HG03103 (cell line): ENCODE measurements around the gene IGFL2.
"Not testable (repeated sequence)": the region's sequence is repeated elsewhere in the genome, so short reads cannot be mapped to it uniquely, and the experiment has no call there.

Experiments
- ATAC-seq: cut with Tn5 transposase; IDR thresholded peaks from one replicate; pipeline ENCODE4 v1.9.1; 2021; ENCODE audit warnings: low read depth; ENCODE audit not compliant: unreplicated experiment

Gene IGFL2

DNA sequence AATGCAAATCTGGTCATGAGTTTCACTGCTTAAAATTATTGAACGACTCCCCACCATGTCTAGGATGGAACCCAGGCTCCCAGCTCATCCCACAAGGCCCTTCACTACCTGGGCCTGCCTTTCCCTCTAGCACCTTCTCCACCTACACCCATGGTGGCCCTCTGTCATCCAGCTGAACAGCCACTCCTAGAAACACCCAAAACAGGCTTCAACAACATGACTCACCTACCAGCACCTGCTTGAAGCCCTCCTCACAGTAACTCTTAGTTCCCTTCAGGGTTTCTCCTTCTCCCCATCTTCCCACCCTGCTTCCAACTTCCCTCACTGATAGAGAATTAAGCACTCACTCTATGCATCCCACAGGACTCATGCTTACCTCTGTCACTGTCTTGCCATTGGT, 6.6 kb upstream of the IGFL2 start:
- ATAC-seq, result no peak

DNA sequence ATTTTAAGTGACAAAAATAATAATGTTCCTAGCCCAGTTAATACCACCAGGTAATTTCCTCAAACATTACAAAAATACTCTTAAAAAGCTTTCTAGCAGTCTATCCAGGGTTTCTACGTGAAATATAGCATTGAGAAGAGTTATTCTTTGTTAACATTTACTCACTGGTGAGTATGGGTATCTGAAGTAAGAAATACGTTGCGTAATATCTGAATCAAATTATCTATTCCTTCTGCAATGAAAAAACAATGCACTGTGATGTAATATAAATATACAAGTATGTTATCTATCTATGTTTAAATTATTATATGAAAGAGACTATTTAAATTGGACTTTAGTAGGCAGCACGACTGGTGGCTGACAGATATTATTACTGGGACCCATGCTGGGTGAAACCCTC, 5.7 kb upstream of the IGFL2 start:
- no peak for ATAC-seq

DNA sequence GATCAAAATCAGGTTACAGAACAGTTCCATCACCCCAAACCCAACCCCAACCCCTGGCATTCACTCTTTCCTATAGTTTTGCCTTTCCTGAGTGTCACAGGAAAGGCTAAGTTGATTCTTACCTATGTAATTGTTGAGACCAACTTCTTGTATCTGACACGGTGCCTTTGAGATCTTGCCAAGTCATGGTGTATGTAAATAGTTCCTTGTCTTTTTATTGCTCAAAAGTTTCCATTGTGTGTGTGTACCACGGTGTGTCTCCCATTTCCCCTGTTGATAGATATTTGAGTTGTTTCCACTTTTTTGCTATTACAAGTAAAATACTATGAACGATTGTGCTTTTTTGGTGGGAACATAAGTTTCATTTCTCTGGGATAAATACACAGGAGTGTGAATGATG, 3.3 kb upstream of the IGFL2 start:
- ATAC-seq, result no peak

DNA sequence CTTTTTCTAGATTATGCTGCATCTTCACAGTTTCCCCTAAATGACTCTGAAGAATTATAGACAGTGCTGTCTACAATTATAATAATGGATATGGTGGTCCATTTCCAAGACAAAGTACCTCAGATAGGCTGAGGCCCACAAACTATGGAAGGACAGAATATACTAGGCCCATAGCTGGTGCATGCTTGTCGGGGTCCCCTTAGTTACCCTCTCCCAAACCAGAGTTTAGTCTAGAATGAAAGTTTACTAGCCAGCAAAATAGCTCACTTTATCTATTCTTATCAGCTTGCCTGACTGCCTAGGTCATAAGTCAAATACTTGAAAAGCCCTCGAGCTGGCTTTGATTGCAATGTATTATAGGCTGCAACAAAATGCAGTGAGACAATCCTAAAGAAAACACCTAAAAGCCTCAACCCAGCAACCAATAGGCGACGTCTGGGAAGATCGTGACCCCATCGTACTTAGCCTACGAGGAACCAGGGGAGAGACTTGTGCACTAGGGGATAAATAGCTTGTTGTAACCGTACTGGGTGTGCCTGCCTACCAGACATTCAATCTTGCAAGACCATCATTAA, 785 bp upstream of the IGFL2 start:
- no peak for ATAC-seq

DNA sequence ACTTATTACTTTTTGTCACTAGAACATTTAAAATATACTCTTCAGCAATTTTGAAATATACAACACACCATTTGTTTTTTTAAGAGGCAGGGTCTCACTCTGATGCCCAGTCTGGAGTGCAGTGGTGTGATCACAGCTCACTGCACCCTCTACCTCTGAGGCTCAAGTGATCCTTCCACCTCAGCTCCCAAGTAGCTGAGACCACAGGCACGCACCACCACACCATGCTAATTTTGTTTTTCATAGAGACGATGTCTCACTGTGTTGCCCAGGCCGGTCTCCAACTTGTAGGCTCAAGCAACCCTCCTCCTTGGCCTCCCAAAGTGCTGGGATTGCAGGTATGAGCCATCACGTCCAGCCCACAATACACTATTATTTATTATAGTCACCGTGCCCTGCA, 2.6 kb downstream of the IGFL2 start:
- ATAC-seq, result no peak

DNA sequence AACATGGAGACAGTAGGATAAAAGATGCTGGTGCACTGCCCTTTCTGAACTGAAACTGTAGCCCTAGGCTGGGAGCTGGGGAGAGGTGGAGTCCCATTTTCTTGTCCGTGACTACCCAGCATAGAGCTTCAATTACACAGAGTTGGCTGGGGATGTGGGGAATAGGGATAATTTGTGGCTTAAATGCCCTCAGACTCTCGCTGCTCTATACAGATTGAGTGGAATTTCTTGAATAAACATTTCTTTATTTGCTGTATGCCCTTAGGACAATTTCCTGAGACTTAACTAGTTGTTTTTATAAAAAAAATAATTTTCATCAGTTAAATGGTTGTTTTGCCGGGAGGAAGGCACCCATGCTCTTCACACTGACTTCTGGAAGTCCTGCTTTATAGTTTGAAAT, 7.2 kb downstream of the IGFL2 start:
- no peak for ATAC-seq

DNA sequence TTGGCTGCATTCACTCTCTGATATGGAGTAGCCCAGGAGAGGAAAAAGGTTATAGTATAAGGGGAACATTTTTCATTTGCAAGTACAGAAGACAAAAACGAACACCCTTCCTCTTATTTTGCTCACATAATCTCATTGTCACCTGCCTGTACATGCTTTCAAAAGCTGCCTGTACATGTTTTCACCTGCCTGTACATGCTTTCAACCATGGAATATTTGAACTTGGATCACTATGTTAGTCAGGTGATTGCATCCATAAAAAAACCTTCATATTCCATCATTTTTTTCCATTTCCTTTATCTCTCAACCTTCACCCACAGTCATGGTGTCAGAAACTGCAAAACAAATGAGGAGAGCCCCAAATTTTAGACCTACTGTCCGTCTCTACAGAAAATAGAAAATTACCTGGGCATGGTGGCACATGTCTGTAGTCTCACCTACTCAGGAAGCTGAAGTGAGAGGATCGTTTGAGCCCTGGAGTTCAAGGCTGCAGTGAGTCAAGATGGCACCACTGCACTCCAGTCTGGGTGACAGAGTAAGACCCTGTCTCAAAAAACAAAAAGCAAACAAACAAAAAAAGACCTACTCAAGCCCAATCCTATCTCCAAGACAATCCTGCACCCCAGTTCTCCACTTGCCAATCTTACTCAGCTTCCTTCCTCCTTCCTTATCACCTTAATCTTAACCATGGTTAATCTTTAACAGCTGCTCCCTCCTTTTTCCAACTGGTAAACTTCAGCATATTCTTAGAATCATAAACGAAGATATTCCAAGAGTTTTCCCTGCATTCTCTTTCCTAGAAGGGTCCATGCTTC, 11.6 kb downstream of the IGFL2 start:
- no peak for ATAC-seq

DNA sequence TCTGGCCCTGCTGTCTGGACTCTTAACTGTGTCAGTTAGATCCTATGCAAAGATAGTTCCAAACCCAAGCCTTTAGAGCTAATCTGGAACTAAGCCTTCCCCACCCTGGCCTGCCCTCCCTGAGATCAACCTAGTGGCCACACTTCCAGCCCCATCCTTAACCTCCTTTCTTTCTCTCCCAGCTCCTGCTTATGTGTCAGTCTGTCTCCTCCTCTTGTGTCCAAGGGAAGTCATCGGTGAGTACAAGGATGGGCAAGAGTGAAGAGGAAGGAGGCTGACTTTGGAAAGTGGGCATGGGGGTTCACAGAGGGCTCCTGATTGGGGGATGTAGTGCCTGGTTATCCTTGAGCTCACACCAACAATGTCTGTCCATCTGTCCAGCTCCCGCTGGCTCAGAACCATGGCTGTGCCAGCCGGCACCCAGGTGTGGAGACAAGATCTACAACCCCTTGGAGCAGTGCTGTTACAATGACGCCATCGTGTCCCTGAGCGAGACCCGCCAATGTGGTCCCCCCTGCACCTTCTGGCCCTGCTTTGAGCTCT, 12.3 kb downstream of the IGFL2 start:
- no peak for ATAC-seq

DNA sequence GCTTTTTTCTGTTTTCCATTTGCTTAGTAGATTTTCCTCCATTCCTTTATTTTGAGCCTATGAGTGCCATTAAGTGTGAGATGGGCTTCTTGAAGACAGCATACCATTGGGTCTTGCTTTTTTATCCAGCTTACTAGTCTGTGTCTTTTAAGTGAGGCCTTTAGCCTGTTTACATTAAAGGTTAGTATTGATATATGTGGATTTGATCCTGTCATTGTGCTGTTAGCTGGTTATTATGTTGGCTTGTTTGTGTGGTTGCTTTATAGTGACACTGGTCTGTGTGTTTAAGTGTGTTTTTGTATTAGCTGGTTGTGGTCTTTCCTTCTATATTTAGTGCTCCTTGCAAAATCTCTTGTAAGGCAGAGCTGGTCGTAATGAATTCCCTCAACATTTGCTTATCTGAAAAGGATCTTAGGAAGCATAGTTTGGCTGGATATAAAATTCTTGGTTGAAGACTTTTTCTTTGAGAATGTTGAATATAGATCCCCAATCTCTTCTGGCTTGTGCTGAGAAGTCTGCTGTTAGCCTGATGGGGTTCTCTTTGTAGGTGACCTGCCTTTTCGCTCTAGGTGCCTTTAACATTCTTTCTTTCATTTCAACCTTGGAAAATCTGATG, 13.7 kb downstream of the IGFL2 start:
- not testable (repeated sequence) for ATAC-seq

DNA sequence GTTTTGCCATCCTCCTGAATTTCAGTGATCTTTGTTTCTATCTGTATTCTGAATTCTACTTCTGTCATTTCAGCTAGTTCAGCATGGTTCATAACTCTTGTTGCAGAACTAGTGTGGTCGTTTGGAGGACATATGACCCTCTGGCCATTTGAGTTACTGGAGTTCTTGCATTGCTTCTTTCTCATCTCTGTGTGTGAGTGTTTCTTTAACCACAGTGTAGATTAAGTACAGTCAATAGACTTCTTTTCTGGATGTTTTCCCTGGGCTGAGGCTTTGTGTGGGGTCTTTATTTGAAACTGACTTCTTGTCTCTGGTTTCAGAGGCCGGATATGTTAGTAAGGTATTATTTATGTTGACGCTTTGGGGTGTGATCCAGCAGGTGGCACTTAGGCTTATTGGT, 14.7 kb downstream of the IGFL2 start:
- no peak for ATAC-seq

DNA sequence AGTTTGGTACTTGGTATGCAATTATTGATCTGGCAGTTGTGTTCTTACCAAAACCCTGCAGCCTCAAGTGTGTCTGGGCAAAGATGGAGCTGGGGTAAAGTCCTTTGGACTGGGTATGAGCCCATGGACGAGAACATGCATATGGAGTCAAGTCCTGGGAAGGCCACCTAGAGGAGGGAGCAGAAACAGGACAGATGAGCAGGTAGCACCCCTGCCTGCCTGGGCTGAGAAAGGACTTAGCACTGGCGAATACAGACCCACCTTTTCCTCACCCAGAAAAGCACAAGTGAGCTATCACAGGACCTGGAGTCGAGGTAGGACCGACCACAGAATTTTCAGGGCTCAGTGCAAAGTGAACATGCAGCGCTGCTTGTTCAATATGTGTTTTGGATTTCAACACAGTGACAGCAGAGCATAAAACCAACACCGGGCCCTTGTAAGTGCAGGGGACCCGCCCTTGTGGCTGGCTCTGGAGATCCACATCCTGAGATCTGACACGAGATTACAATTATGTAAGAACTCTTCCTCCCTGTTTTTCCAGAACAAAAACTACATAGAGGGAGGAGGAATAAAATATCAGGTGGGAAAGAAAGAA, 25.9 kb downstream of the IGFL2 start:
- ATAC-seq, result no peak

DNA sequence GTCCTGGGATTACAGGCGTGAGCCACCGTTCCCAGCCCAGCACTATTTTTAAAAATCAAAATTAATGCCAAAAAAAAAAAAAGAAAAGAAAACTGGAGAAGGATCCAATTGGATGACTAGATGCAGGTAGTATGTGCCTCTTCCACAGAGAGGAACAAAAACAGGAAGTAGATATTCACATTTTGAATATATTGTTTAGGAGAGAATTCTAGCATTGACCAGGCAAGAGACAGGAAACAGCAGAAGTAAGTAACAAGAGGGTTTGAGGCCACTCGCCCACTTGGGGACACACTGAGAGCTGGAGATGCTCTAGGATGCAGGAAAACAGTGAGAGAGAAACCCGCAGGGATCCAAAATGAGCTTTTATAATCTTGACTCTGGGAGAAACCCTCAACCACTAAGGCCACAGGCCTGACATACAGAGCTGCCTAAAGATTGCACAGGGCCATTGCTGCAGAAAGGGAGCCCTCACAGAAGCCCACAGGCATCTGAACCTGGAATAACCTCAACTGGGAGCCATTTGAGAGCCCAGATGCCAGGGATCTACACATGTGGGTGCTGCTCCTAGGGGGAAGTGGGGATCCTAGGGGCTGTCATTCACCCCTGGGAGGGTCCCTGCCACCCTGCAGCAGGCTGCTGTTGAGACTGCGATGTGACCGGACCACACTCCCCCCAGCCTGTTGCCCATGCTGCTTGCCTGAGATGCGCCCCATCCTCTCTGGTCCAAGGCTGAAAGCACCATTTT, 28.2 kb downstream of the IGFL2 start:
- no peak for ATAC-seq

DNA sequence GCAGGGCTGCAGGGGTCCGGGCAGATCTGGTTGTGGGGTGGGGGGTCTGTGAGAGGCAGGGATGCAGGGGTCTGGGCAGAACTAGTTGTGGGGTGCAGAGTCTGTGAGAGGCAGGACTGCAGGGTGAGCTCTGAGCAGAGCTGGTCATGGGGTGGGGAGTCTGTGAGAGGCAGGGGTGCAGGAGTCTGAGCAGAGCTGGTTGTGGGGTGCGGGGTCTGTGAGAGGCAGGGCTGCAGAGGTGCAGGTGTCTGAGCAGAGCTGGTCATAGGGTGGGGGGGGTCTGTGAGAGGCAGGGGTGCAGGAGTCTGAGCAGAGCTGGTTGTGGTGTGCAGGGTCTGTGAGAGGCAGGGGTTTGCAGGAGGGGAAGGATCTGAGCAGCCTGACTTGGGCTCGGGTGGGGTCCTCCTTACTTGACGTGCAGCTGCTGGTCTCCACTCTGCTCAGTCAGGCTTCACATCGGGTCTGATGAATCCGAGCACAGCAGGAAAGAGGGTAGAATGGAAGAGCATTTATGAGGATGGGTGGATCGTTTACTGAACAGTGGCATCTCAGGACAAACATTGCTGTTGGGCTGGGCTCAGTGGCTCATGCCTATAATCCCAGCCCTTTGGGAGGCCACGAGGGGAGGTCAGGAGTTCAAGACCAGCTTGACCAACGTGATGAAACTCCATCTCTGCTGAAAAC, 31.2 kb downstream of the IGFL2 start:
- ATAC-seq, result no peak

DNA sequence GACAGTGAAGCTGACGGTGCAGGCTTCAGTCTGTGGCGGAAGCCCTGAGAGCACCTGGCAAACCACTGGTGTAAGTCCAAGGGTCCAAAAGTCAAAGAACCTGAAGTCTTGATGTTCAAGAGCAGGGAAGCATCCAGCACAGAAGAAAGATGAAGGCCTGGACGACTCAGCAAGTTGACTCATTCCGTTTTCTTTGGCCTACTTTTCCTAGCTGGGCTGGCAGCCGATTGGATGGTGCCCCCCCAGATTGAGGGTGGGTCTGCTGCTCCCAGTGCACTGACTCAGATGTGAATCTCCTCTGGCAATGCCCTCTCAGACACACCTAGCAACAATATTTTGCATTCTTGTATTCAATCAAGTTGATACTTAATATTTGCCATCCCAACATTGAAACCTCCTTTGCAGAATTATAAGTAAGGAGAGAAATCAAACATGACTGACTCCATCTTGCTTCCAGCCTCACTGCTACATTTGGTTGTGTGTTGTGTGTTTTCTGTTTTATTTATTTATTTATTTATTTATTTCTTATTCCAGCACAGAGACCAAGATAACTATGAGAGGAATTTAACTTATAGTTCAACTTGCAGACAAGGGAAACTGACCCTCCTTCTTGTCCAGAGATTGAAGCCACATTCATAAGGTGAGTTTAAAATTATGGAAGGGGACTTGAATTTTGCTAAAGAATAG, 32.8 kb downstream of the IGFL2 start:
- ATAC-seq, result no peak

DNA sequence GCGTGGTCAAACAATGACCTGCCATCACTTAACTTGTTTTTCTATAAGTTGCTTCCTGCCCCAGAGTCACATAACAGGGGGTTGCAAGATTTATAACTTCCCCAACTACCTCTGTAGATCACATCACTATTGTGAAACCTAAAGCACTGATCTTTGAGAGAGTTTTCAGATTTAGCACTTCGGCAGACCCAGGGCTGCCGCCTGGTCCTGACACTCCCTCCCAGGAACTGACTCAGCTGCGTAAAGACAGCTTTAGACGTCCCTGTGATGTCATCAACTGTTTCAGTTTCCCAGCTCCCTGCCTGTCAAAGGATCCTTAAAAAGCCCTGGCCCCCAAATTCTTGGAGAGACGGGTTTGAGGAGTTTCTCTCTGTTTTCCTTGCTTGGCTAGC, 33.3 kb downstream of the IGFL2 start:
- no peak for ATAC-seq

DNA sequence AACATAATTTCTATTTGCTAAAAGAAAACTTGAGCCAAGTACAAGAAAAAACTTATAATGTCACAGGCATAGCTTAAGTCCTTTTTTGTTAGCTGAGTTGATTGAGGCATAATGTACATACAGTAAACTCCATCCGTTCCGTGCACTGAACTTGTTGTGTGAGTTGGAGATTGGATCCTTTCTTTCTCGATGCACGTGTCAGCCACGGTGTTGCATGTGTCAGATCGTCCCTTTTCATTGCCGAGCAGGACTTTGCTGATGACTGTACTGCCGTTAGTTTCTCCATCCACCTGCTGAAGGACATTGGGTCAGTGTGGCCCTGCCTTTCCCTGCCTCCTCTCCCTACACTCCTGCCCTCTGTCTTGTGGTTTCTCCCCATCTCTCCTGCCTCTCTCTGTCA, 34.4 kb downstream of the IGFL2 start:
- ATAC-seq, result no peak

DNA sequence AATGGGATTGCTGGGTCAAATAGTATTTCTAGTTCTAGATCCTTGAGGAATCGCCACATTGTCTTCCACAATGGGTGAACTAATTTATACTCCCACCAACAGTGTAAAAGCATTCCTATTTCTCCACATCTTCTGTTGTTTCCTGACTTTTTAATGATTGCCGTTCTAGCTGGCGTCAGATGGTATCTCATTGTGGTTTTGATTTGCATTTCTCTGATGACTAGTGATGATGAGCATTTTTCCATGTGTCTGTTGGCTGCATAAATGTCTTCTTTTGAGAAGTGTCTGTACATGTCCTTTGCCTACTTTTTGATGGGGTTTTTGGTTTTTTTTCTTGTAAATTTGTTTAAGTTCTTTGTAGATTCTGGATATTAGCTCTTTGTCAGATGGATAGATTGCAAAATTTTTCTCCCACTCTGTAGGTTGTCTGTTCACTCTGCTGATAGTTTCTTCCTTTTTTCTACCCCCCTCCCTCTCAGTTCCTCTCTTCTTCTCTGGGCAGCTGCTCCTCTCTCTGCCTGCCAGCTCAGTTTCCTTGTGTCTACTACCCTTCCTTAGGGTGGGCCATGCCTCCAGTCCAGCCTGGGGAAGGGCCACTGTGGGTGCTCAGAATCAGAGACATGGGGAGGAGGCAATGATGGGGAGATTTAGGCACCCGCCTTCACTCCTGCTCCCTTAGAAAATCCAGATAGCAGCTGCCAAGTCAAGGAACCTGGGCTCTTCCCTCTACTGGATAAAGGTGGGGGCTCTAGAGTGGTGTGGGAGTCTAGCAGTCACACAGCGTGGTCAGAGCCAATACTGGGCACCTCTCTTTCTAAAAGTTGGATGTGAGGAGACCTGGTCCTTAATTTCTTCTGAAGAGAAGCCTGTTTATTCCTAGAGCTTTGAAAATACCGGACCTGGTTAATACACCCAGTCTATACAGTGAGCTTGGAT, 37.0 kb downstream of the IGFL2 start:
- ATAC-seq, result not testable (repeated sequence)

DNA sequence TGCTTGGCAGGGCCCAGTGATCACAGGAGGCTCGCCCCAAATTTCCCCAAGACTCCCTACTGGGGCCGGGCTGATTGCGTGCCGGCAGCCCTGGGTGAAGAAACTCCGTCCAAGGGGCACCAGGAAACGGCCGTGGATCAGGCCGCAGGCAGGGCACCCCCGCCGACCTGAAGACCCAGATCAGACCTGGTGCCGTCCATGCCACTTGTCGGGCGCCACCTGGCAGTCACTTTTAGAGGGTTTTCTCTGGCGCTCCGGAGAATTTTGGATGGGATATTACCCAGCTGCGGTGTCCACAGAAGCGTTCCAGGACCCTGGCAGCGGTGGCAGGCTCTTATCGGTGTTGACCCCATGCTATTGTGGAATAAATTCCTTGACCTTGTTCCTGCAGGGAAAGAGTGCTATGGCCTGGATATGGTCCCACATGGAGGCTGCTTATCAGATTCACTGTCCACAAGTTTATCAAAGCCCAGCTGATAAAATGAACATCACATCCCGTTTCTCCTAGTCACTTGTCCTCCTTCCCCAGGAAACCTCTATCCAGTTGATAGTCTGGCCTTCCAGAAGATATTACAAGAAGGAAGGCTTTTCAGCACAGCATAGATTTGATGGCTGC, 38.2 kb downstream of the IGFL2 start:
- ATAC-seq, result no peak
